NCI-H2171 treated with DMSO at 0.1 percent for 48 hours (cell line): ENCODE measurements around the gene ZFP90.
A peak's percentile ranks its signal among the peaks of the same experiment; 100 is the strongest.
"Not testable (repeated sequence)": the region's sequence is repeated elsewhere in the genome, so short reads cannot be mapped to it uniquely, and the experiment has no call there.

ENCODE experiments used
- DNase-seq: peaks from one replicate; lab custom pipeline; 2025; lab: John Stamatoyannopoulos, UW

The ZFP90 gene

DNA sequence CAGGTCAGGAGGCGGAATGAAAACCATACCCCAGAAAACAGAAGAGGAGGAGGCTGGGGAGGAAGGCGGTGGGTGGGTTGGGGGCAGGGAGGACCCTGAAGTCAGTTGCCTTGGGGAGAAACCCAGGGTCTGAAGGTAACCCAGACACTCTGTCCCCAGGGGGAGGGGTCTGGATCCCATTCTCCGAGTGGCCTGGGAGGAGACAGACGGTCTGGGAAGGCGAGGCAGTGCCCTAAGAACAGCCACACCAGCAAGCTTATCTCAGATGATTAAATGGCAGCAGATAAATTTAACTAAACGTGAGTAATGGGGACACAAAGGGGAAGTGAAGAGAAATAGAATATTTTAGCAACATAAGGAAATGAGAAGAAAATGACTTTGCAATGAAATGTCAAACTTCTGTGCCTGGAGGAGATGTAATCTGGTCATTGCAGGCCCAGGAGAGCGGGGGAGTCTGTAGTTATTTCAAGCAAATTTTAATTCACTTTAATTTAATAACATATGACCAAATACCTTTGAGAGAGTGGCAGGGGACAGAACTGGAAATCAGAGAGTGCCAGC is 21.4 kb upstream of the ZFP90 start:
- DNase-seq, result no peak

DNA sequence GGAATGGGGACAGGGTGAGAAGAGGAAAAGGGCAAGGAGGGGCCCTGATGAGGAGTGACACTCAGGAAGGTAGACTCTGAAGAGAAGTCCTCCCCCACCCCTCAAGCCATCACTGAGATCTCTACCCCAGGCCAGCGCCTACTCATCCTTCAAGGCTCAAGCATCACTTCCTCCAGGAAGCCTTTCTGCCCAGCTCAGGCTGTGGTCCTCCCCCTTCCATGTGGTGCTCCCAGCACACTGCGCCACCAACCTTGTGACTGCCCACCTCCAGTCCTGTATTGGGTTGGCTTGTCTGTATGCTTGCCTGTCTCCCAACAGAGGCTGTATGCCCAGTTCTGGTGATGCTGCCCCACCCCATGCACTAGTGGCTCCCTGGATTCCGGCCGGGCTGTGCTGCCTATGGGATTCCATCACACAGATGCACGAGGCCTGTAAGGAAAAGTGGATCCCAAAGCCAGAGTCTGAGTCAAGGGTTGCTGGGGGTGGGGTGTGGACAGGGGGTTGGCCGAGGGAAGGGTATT is 19.8 kb upstream of the ZFP90 start:
- no peak for DNase-seq

GRCh38 chr16:68520649-68521086 is 18.4 kb upstream of the ZFP90 start:
- peak; percentile 80 for DNase-seq

DNA sequence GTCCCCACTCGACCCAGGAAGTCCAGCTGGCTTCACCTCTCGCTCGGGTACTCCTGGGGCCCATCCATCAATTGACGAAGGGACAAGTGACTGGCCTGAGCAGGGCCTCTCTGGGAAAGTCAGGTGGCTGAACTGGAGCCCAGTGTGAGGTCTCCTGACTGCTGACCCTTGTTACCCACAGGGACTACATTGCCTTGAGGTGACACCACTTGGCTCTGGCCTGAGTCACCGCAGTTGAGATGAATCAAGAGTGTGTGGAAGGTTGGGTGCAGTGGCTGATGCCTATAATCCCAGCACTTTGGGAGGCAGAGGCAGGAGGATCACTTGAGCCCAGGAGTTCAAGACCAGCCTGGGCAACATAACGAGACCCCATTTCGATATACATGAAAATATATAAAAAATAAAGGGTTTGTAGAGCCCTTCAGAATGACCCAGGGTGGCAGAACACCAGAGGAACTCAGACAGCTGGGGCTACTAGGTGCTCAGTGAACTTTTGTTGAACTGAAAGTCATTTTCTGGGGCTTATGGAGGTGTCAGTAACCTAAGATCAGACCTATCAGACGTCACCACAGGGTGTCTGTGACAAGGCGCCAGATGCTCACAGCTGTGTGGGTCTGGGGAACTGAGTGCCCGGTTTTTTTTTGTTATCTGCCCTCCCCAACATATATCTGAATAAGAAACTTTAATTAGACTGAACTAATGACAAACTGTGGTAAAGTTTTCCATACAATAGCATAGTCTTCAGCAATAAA is 14.8 kb upstream of the ZFP90 start:
- DNase-seq, result peak; percentile 9

DNA sequence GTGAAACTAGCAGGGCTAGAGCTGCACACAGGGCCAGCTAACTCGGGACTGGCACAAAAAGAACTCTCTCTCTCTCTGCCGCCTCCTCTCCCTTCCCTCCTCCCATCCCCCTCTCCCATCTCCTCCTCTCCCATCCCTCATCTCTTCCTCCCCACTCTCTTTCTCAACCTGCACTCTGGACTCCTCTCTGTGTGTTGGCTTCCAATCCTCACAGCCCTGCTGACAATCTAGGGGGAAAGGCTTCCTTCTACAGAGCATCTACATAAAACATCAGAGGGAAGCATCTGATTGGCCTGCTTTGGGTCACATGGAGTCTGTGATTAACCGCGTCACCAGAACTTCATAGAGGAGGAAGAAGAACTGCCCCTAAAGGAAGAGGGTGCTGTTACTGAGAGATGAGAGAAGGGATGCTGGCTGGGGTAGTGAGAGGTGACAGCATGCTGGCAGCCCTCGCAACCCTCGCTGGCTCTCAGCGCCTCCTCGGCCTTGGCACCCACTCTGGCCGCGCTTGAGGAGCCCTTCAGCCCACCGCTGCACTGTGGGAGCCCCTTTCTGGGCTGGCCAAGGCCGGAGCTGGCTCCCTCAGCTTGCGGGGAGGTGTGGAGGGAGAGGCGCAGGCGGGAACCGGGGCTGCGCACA is 12.8 kb upstream of the ZFP90 start:
- no peak for DNase-seq

DNA sequence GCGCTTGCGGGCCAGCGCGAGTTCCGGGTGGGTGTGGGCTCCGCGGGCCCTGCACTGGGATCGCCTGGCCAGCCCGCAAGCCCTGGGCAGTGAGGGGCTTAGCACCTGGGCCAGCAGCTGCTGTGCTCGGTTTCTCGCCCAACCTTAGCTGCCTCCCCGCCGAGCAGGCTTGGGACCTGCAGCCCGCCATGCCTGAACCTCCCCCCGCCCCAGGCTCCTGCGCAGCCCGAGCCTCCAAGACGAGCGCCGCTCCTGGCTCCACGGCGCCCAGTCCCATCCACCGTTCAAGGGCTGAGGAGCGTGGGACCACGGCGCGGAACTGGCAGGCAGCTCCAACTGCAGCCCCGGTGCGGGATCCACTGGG is 12.3 kb upstream of the ZFP90 start:
- DNase-seq, result no peak

DNA sequence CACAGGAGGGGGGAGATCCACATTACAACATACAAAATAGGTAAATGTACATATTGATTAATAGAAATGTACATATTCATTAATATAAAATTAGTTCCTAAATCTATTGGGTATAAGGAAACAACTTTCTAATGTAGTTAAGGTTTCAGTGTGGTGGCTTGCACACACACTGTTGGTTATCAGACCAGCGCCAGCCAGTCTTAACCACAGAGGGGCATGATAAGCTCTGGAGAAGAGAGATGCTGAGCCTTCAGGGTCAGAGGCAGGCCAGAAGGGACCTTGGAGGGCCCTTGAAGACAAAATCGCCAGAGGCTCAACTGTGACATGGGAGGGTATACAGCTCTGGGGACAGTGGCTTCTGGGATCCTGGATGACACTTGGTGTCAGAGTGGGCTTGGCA is 10.9 kb upstream of the ZFP90 start:
- DNase-seq, result no peak

- peak; percentile 89 for DNase-seq
Observed at GRCh38 chr16:68528686-68529379, 10.3 kb upstream of the ZFP90 start.

GRCh38 chr16:68529608-68529930 is 9.5 kb upstream of the ZFP90 start:
- DNase-seq, result no peak

DNA sequence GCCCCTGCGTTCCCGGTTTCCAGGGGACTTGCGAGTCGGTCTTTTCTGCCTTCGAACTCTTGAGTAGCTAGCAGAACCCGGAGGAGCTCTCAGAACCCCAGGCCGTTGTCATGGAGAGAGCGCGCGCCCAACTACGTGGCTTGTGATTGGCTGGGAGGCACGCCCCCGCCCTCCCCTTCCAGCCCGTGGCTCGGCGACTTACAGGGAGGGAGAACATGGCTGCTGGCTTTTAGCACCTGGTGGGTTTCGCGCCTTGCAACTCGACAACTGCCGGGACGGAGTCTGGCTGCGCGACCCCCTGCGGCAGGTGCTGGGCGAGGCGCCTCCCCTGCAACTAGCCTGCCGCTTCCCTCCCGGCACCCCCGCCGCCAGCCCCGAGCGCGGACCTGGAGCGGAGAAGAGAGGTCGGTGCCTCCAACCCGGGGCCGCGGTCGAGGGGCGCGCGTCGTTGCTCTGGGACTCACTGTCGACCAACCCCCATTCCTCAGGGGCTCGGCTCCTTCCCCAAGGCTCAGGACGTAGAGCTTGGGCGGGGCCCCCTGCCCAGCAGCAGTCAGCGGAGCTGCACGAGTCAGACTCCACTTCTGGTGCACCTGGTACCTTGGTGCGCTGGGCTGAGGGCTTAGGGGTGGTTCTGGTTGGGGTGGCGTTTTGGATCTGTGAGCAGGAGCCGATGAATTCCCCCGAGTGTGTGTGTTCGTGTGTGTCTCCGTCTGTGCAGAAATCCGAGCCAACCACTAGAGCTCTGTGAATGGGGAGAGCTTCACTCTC is 9.0 kb upstream of the ZFP90 start:
- peak; percentile 94 for DNase-seq

- DNase-seq, result no peak
Observed at GRCh38 chr16:68533937-68534336, 5.2 kb upstream of the ZFP90 start.

- DNase-seq, result no peak
Observed at GRCh38 chr16:68535331-68535730, 3.8 kb upstream of the ZFP90 start.

DNA sequence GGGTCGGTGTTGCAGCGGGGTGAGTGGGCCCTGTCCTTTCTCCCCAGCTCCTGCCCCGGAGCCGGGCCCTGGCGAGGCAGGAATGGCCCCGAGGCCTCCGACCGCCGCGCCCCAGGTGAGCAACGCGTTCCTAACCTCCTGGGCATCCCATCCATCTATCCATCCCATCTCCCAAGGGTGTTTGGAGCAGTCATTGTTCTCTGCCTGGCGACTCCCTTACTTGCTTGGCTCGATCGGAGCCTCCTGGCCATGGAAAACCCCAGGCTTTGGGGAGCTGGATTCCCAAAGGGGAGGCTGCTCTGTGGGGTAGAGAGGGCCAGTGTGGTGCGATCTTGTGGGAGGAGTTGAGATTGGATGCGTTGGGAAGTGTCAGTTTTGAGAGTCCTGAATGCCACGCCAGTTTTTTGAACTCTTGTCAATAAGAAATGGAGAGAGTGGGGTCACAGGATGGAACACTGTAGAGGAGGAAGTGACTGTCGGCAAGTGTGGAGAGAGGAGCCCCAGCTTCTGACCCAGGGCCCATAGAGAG is 684 bp downstream of the ZFP90 start:
- DNase-seq, result peak; percentile 37

DNA sequence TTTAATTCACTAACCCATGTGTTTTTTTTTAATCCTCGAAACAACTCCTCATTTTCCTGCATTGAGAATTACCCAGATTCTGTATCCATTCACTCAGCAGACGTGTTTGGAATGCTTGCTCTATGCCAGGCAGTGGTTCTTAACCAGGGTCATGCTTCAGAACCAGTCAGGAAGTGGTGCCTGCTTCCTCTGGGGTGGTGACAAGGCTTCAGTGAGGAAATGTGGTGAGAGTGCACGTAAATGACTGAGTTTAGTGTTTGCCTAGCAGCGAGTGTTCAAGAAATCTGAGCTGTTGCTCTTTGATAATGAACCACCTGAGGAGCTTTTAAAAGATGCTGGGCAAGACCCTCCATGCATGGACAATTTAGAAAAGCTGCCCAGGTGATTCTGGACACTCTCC is 9.9 kb downstream of the ZFP90 start:
- DNase-seq, result no peak

- DNase-seq, result no peak
Observed at GRCh38 chr16:68553186-68553585, 14.1 kb downstream of the ZFP90 start.

GRCh38 chr16:68560341-68560740 is 21.2 kb downstream of the ZFP90 start:
- DNase-seq, result not testable (repeated sequence)

- DNase-seq, result no peak
Observed at GRCh38 chr16:68563631-68564381, 24.7 kb downstream of the ZFP90 start.

DNA sequence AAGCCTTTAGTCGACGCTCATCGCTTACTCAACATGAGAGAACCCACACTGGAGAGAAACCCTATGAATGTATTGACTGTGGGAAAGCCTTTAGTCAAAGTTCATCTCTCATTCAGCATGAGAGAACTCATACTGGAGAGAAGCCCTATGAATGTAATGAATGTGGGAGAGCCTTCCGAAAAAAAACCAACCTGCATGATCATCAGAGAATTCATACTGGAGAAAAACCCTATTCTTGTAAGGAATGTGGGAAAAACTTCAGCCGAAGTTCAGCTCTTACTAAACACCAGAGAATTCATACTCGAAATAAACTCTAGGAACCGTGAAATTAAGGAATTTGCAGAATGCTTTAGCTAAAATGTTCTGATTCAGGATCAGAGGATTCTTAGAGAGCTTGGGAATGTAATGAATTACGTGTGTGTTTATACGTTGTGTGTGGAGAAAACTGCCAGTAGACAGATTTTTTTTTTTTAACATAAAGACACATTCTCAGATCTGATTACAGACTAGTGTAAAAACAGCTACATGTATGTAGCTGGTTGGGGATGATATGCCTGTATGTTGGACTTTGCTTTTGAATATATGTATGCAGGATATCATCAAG is 25.4 kb downstream of the ZFP90 start:
- DNase-seq, result peak; percentile 8

DNA sequence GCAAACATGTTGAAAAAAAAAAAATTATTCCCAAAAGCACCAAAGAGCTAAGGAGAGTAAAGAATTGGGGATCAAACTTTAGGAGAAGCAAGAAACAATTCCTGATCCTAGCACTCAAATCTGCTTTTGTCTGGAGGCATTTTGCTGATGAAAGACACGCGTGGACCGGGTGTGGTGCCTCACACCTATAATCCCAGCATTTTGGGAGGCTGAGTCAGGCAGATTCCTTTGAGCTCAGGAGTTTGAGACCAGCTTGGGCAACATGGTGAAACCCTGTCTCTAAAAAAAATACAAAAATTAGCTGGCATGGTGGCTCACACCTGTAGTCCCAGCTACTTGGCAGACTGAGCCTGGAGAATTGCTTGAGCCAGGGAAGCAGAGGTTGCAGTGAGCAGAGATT is 35.4 kb downstream of the ZFP90 start:
- no peak for DNase-seq

DNA sequence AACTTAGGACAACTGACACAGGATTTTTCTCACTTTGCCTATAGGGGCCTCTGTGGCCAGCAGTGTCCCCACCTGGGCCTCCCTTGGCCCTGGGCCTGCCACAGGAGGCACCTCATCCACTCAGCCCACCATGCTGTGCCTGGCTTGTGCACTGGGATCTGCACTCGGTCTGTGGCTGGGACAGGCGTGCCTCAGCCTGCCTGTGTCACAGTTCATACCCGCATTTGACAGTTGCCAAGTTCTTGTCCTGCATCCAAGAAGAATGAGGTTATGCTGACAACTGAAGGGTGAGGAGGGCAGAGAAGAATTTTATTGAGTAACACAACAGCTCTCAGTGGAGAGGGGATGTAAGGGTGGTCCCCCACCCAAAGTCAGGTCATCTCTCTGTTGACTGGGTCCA is 36.0 kb downstream of the ZFP90 start:
- DNase-seq, result no peak
